Cardiac muscle cell (in vitro differentiated cells and primary cell): ENCODE results near the gene LRP1B. TPM values are rescaled to one million over a fixed set of nuclear protein-coding genes. Genes with fewer than 3 reads are reported as not detected.
"Not testable (repeated sequence)": the region's sequence is repeated elsewhere in the genome, so short reads cannot be mapped to it uniquely, and the experiment has no call there.

ENCODE experiments used
- DNase-seq, 2 donors: peaks; one replicate each; pipeline versions ENCODE4 v3.0.0 to v3.0.0-alpha.2; 2010 to 2017; ENCODE audit warnings: low read depth in 1 of 2, low spot score in 1 of 2
- H3K27ac ChIP-seq: fragments of 200-600 bp; sonication (generic); 2 replicates; pipeline ENCODE4 v1.5.1; 2016
- H3K27me3 ChIP-seq: fragments of 200-600 bp; sonication (generic); 2 replicates; pipeline ENCODE4 v1.6.0; 2016; ENCODE audit warnings: control low read depth
- H3K36me3 ChIP-seq: fragments of 200-600 bp; sonication (generic); 2 replicates; pipeline ENCODE4 v1.5.1; 2016; ENCODE audit warnings: control low read depth
- H3K4me1 ChIP-seq: fragments of 200-600 bp; sonication (generic); 2 replicates; pipeline ENCODE4 v1.8.1; 2017; ENCODE audit warnings: low read depth, mild to moderate bottlenecking, mixed run types
- H3K4me3 ChIP-seq: fragments of 200-600 bp; sonication (generic); 2 replicates; pipeline ENCODE4 v1.5.1; 2016; ENCODE audit warnings: mild to moderate bottlenecking
- H3K9me3 ChIP-seq: fragments of 200-600 bp; sonication (generic); 2 replicates; pipeline ENCODE4 v1.5.1; 2017; ENCODE audit warnings: low read depth, mild to moderate bottlenecking, control low read depth
- CTCF ChIP-seq: IDR thresholded peaks from 2 replicates; pipeline ENCODE4 v1.5.1; 2012; ENCODE audit warnings: low read depth, mild to moderate bottlenecking, low read length
- polyA plus RNA-seq: library from polyadenylated mRNA; unstranded; fragments of >200 nt; fragmentation: Nextera tagmentation; extraction: Ambion mirVana; gene quantifications from 2 replicates; pipeline ENCODE4 v1.2.1, GENCODE V29; 2016
- total RNA-seq: library from RNA; depleted of rRNA; stranded (reverse); fragments of >200 nt; gene quantifications from 2 replicates; pipeline ENCODE4 v1.2.3, GENCODE V29; 2016

LRP1B gene
- total and polyA plus RNA-seq, 2 experiments from 2014 or later = 1.2 to 2.5 TPM

DNA sequence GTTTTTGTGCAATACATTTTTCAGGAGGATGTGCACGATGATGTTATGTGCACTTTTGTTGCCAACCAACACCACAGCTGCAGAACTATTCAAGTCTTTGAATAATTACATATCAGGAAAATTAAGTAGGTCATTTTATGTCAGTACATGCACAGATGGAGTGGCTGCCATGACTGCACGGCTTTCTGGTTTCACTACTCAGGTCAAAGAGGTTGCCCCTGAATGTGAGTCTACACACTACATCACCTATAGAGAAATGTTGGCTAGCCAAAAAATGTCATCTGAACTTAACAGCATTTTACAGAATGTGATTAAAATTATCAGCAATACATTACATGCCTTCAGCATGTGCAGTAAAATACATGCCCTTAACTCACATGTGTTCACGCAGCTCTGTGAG is 1713.3 kb downstream of the LRP1B start:
- Histone ChIP-seq H3K4me1 (no peaks in the 10 kb centered on the region), H3K4me3 (no peak overlapping the region), H3K27ac (no peak overlapping the region), H3K36me3 (no peaks in the 10 kb centered on the region), H3K9me3 (no peaks in the 10 kb centered on the region), H3K27me3 (no peaks in the 10 kb centered on the region)
- no peak for TF ChIP-seq CTCF
- DNase-seq = no peak

DNA sequence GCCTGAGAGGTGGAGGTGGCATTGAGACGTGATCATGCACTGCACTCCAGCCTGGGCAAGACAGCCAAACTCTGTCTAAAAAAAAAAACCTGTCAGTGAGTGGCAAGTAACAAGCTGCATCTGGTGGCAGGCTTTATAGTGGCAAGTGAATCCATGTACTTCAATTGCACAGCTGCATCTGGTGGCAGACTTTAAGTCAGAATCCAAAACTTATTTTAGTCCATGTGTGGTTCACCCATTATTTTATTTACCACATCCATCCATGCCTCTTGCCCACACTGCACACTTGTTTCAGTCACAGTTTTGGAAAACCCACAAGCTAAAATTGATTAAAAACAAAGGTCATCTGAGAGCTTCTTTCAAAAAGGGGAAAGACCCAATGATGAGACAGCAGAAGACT is 1714.2 kb downstream of the LRP1B start:
- no peaks in the 10 kb centered on the region for H3K36me3 ChIP-seq
- no peaks in the 10 kb centered on the region for H3K9me3 ChIP-seq
- no peaks in the 10 kb centered on the region for H3K27me3 ChIP-seq
- H3K27ac ChIP-seq = no peak overlapping the region
- no peak for TF ChIP-seq CTCF
- DNase-seq = no peak
- no peak overlapping the region for H3K4me3 ChIP-seq
- H3K4me1 ChIP-seq = no peaks in the 10 kb centered on the region

DNA sequence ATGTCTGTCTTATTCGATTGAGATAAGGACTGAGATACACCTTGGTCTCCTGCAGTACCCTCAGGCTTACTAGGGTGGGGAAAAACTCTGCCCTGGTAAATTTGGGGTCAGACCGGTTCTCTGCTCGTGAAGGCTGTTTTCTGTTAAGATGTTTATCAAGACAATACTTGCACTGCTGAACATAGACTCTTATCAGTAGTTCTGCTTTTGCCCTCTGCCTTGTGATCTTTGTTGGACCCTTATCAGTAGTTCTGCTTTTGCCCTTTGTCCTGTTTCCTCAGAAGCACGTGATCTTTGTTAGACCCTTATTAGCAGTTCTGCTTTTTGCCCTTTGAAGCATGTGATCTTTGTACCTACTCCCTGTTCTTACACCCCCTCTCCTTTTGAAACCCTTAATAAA is 1715.8 kb downstream of the LRP1B start:
- not testable (repeated sequence) for H3K4me3 ChIP-seq, H3K9me3 ChIP-seq, H3K4me1 ChIP-seq, H3K36me3 ChIP-seq, H3K27me3 ChIP-seq, H3K27ac ChIP-seq, DNase-seq

DNA sequence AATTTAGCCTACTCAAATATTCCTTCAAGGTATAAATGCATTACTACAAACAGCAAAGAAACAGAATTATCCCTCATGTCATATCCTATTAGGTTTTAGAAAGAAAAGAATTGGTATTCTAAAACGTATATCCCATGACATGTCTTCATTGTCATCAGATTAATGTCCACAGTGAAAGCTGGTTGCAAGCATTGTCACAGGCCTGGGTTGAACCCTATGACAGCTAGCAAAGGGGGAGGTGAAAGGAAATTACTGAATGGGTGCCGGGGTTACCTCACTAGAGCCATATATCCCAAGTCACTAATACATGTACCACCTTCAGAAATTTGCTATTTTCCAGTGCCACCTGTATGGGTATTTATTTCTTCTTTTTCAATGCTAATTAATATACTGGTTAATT is 1720.1 kb downstream of the LRP1B start:
- H3K36me3 ChIP-seq = no peaks in the 10 kb centered on the region
- H3K9me3 ChIP-seq = no peaks in the 10 kb centered on the region
- no peaks in the 10 kb centered on the region for H3K4me1 ChIP-seq
- no peak overlapping the region for H3K4me3 ChIP-seq
- DNase-seq = no peak
- no peaks in the 10 kb centered on the region for H3K27me3 ChIP-seq
- no peak overlapping the region for H3K27ac ChIP-seq
- no peak for TF ChIP-seq CTCF

GRCh38 chr2:140401056-140401455 is 1729.8 kb downstream of the LRP1B start:
- Histone ChIP-seq H3K27ac (no peak overlapping the region), H3K27me3 (no peaks in the 10 kb centered on the region)
- no peak for TF ChIP-seq CTCF

GRCh38 chr2:140392824-140393223 is 1738.0 kb downstream of the LRP1B start:
- Histone ChIP-seq H3K36me3 (no peaks in the 10 kb centered on the region), H3K4me1 (no peaks in the 10 kb centered on the region), H3K27me3 (no peaks in the 10 kb centered on the region), H3K27ac (no peak overlapping the region), H3K9me3 (no peaks in the 10 kb centered on the region), H3K4me3 (no peak overlapping the region)
- peak in 1 of 2 donors; percentile 37 for DNase-seq
- TF ChIP-seq CTCF = no peak

More at GRCh38 chr2:140401056-140401455, 1729.8 kb downstream of the LRP1B start:
- Histone ChIP-seq H3K9me3 (no peaks in the 10 kb centered on the region), H3K4me3 (no peak overlapping the region), H3K36me3 (no peaks in the 10 kb centered on the region), H3K4me1 (no peaks in the 10 kb centered on the region)
- DNase-seq = no peak
